22Rv1 (cell line): Measurements from ENCODE around the gene TSPAN5.

Experiments
- CTCF ChIP-seq: fragments of 450-650 bp; IDR thresholded peaks from 2 replicates; pipeline ENCODE4 v1.5.1; 2017; ENCODE audit warnings: mild to moderate bottlenecking
- ZFX ChIP-seq: fragments of 450-650 bp; IDR thresholded peaks from 2 replicates; pipeline ENCODE4 v1.6.1; 2017; ENCODE audit warnings: antibody characterized with exemption, borderline replicate concordance

- TF ChIP-seq CTCF (no peak), ZFX (no peak)
These were observed 2.0 kb downstream of the TSPAN5 start for GRCh38 chr4:98656443-98656842.
